Tibial nerve (tissue), 4 donors: ENCODE results near the gene IL1RAP.

Experiments
- EP300 ChIP-seq, 2 donors: sonication (generic); formaldehyde crosslinking; IDR thresholded peaks; one replicate each; pipeline ENCODE4 v1.6.1; 2017; ENCODE audit warnings: antibody characterized with exemption in 2 of 2, mild to moderate bottlenecking in 1 of 2
- POLR2A ChIP-seq, 2 donors: fragments of 450-650 bp; IDR thresholded peaks; one replicate each; pipeline ENCODE4 v1.6.1; 2017; ENCODE audit warnings: antibody characterized with exemption in 2 of 2, mild to moderate bottlenecking in 2 of 2, moderate library complexity in 2 of 2
- TF ChIP-seq, protein P1 (sequence below), 5 experiments: fragments of 200-600 bp in 3 of 5; fragments of 450-650 bp in 2 of 5; sonication (generic) in 3 of 5; IDR thresholded peaks; one replicate each; pipeline ENCODE4 v1.5.1; 2016 to 2019; ENCODE audit warnings: antibody characterized with exemption in 5 of 5, mild to moderate bottlenecking in 3 of 5, moderate library complexity in 2 of 5

- TF ChIP-seq, protein P1, sequence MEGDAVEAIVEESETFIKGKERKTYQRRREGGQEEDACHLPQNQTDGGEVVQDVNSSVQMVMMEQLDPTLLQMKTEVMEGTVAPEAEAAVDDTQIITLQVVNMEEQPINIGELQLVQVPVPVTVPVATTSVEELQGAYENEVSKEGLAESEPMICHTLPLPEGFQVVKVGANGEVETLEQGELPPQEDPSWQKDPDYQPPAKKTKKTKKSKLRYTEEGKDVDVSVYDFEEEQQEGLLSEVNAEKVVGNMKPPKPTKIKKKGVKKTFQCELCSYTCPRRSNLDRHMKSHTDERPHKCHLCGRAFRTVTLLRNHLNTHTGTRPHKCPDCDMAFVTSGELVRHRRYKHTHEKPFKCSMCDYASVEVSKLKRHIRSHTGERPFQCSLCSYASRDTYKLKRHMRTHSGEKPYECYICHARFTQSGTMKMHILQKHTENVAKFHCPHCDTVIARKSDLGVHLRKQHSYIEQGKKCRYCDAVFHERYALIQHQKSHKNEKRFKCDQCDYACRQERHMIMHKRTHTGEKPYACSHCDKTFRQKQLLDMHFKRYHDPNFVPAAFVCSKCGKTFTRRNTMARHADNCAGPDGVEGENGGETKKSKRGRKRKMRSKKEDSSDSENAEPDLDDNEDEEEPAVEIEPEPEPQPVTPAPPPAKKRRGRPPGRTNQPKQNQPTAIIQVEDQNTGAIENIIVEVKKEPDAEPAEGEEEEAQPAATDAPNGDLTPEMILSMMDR (IDR thresholded peaks at IDR 0.05), result no peak
- TF ChIP-seq POLR2A (IDR thresholded peaks at IDR 0.05), result no peak
- peak in 1 of 2 donors; percentile 32 for TF ChIP-seq EP300 (IDR thresholded peaks at IDR 0.05)
Measured at GRCh38 chr3:190526787-190527762, 13.2 kb downstream of the IL1RAP start.
